HG03095 (cell line): ENCODE results near the gene OTUB1.

Source experiments
- ATAC-seq: cut with Tn5 transposase; IDR thresholded peaks from one replicate; pipeline ENCODE4 v1.9.1; 2021; ENCODE audit warnings: moderate library complexity; ENCODE audit not compliant: unreplicated experiment

Gene OTUB1

DNA sequence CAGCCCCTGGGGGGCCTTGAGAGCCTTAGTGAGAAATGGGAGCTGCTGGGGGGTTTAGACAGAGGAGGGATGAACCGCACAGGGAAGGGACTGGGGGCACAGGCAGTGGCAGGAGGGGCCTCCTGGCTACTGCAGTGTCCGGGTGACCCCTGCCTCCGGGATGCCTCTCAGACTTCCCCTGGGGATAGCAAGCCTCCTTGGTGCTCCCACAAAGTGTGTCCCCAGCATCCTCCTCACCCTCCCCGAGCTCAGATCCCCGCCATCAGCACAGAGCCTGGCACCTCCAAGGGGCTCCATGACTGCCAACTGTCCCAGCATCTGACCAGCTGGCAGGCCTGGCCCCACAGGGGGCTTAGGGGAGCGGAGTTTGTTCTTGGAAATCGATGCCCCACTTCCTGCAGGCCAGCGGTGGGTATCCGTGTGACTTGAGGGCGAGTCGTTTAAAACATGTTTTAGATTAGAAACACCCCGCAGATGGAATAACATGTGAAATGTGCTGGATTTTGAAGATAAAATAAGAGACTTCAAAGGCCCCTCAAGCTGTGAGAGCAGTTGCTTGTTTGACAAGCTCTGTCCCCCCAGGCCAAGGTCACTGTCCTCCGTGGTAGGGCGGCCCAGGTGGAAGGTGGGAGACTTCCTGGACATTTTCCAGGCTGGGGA lies 36.0 kb downstream of the OTUB1 start:
- no peak for ATAC-seq

DNA sequence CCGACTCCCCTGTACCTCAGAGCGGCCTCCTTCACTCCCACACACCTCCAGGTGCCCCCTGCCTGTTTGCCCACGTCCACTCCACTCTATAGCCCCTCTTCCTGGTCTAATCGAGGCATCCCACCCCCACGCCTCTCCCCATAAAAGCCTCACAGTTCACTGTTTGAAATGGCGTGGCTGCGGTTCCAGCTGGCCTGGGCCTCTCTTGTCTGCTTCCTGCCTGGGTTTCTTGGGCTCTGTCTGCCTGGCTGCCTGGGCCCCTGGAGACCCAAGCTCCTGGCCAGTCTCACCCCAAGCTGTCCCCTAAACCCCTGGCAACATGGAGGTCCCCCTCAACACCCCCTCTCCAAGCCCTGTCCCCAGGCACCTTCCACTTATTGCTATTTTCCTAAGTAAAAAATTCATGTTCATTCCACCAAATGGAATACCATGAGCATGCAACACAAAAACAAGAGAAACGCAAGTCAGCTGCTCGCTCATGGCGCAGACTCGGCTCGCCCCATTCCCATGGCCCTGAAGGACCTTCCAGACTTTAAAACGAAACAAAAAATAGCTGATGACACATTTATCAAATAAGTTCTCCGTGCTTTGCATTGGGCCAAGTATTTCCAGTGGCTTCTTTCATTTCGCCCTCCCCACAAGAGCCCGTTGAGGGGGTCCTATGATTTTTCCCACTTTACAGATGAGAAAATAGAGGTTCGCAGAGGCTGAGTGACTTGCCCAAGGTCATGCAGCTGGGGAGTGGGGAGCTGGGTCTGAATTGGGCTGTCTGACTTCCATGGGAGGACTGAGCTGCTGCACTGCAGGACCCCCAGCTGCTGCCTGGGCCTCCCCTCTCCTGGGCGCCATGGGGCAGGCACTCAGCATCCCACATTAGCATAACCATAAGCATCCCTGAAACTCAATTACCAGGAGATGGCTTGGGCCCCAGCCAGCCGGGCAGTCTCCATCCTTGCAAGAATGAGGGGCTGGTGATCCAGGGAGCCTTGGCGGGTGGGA lies 37.8 kb downstream of the OTUB1 start:
- ATAC-seq, result no peak

DNA sequence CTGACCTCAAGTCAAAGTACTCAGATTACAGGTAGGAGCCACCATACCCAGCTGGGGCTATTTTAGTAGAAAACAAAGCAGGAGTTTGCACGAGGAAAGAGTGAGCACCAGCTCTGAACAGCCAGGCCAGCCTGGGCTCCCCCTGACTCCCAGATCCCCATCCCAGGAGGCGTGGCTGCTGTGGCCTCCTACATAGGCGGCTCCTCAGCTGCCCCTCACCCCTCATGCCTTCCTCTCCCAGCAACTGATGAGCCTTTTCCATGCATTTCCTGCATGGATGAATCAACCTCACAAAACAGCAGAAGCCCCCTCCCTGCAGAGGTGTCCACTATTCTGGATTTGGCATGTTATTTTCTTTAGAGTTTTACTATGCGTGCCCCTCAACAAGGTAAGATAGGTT lies 39.0 kb downstream of the OTUB1 start:
- no peak for ATAC-seq

DNA sequence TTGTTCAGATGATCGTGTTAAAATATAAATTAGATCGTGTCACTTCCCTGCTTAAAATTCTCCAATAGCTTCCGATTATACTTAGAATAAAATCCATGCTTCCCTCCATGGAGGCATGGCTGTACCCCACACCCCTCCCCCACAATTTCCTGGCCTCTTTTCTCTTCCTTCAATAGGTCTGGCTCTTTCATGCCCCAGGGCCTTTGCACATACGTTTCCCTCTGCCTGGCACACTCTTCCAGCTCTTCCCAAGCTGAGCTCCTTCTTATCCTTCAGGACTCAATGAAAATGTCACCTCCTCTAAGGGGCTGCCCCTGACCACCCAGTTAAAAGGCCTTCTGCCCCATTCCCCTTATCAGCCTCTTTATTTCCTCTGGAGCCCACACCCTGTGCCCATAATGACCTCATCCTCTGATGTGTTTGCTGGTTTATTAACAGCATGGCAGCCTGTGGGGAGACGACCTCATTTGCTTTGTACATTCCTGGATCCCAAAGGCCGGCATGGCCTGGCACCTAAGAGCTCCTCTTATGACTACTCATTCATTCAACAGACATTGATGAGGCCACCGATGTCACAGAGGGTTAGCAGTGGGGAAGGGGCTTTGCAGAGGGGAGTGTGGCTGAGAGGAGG lies 40.5 kb downstream of the OTUB1 start:
- no peak for ATAC-seq

DNA sequence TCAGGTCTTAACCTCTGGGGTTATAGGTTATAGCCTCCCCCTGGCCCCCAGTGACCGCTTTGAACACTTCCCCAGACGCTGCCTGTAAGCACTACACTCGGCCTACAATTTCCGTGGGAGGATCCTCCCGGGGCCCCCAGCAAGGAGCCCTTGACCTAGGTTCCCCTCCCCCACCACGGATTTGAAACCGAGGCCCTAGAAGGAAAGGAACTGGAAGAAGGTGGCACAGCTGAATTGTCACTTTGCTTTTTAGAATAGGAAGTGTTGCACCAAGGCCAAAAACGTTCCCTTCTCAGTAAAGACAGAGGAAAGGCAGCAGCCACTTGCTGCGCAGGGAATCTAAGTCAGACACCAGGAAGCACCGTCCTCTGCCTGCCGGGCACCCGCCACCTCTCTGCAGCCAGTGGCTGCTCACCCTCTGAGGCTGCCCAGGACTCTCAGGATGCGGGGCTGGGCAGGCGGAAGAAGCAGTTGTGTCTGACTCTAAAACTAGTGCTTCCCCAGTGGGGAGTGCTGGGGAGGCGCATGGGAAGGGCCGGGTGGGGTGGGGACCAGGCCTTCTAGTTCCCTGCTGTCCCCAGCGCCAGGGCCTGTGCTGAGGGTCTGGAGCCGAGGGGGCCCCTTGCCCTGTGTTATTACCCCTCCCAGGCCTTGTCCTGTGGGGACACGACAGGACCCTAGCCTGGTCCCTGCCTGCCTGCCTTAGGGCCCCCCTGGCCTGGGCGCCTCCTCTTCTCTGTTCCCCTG lies 41.6 kb downstream of the OTUB1 start:
- no peak for ATAC-seq

DNA sequence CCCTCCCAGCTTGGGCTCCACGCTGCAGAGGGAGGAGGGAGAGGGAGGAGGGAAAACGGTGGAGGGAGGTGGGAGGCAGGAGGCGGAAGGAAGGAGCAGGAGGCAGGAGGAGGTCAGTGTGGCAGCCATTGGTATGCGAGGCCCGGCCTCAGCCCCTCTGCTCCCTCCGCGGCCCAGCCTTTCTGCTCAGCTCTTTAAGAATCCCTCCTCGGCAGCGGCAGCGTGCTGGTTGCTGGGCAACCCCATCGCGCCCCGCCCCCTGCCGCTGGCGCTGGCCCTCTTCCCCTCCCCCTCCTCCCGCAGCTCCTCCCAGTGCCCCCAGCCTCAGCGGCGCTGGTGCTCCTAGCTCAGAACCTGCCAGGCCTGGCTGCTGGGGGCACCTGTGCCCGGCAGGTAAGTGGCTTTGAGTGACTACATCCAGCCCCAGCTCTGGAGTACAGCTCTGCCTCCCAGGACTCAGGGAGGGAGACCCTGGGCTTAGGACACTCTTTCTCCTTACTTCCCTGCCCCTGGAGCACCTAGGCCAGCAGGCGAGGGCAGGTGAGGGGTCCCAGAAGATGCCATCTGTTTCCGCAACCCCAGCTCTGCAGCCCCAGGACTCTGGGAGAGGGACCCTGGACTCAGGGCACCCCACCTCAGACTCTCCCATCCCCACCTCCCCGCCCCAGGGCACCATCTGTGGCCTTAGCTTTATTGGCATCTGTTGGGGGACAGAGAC lies 42.3 kb downstream of the OTUB1 start:
- ATAC-seq, result no peak

DNA sequence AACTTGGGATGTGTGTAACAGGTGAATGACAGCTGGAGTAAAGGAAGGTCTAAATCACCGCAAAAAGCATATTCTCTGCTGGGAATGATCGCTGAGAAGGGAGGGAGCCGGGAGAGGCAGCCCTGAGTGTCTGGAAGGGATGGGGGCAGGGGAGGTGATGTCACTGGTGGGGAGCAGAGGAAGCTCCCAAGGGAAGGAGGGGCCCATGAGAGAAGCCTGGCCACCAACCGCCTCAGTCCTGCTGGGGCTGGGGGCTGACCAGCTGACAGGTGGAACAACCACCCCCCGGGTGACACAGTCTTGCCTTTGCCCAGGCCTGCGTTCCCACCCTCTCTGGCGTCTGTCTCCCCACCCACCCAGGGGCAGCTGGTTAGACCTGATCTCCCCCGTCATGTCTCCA lies 43.5 kb downstream of the OTUB1 start:
- ATAC-seq, result no peak

DNA sequence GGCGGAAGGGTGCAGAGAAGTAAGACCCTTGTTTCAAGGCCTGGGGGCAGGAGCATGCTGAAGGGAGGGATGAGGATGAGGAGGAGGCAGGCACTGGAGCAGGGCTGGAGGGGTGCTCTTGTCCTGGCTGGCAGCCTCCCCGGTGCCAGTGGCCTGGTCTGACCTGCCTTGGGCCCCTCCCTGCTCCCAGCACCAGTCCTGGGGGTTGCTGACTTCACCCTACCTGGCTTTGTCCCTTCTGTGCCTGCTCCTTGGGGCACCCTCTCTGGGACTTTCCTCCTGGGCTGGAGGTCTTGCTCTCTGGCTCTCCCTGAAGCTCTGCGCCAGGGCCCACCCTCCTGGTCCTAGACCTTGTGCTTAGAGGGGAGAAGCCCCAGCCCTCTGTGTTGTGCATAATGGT lies 44.8 kb downstream of the OTUB1 start:
- no peak for ATAC-seq

DNA sequence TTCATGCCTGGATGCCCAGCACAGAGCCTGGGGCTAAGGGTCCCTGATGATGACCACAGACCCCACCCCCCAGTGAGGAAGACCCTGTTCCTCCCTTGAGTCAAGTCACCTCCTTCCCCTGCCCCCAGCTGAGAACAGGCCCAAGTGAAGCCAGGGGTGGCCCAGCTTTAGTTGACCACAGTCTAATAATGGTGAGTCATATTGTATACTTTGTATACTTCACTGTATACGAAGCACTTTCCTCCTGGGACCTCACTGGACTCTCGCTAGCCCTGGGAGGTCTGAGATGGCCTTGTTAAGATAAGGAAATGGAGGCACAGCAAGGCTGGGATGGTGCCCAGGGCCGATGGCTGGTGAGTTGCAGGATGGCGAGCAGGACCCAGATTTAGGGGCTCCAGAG lies 45.8 kb downstream of the OTUB1 start:
- ATAC-seq, result no peak

DNA sequence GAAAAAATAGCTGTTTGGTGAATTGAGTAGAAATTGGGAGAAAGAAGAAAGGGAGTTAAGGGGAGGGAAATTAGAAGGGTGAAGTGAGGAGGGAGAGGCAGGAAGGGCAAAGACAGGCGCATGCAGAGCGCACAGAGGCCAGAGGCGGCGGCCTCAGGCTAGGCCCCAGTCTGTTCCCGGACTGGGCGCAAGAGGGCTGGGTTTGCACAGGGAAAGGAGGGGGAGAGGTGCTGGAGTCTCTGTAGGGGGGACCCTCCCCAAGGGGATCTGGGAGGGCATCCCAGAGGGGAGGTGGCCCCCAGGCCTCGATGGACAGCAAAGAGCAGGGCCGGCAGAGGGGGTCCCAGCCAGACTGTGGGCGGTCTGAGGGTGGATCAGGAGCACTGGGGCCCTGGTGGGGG lies 48.2 kb downstream of the OTUB1 start:
- ATAC-seq, result no peak

DNA sequence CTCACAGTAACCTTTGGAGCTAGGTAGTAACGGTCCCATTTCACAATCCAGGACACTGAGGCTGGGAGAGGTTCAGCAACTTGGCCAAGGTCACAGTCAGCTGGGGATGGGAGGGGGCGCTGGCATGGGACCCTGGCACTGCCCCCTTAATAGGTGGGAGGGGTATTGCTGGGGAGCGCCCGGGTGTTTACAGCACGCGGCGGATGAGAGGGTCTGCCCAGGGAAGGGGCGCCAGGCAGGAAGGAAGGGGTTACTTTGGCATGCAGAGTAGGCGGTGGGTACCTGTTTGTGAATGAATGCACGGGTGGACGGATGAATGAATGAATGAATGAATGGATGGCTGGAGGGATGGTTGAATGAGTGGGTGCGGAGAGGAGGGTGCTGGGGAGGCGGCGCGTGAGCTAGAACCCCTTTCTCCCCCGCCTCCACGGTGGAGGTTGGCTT lies 48.9 kb downstream of the OTUB1 start:
- no peak for ATAC-seq

DNA sequence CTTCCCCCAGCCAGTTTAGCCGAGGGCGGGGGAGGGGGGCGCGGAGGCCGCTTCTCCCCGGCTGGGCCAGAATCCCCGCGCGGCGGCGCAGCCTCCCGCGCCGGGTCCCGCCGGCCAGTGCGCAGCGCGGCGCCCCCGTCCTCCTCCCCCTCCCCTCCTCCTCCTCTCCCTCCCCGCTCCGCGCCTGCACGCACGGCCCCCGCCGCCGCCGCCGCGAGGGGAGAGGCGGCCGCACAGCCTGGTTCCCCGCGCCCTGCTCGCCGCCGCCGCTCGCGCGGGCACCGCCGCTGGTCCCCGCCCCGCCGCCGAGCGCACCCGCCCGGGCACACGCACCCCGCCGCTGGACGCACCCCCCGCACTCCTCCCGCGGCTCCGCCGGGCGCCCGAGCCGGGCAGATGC lies 49.3 kb downstream of the OTUB1 start, which contains the start of gene FLRT1:
Gene FLRT1, plus strand, starts transcription at position 356 of the 400 bp plus-strand sequence. CDS start 80,337 bp downstream, outside the sequence.
- ATAC-seq, result no peak

DNA sequence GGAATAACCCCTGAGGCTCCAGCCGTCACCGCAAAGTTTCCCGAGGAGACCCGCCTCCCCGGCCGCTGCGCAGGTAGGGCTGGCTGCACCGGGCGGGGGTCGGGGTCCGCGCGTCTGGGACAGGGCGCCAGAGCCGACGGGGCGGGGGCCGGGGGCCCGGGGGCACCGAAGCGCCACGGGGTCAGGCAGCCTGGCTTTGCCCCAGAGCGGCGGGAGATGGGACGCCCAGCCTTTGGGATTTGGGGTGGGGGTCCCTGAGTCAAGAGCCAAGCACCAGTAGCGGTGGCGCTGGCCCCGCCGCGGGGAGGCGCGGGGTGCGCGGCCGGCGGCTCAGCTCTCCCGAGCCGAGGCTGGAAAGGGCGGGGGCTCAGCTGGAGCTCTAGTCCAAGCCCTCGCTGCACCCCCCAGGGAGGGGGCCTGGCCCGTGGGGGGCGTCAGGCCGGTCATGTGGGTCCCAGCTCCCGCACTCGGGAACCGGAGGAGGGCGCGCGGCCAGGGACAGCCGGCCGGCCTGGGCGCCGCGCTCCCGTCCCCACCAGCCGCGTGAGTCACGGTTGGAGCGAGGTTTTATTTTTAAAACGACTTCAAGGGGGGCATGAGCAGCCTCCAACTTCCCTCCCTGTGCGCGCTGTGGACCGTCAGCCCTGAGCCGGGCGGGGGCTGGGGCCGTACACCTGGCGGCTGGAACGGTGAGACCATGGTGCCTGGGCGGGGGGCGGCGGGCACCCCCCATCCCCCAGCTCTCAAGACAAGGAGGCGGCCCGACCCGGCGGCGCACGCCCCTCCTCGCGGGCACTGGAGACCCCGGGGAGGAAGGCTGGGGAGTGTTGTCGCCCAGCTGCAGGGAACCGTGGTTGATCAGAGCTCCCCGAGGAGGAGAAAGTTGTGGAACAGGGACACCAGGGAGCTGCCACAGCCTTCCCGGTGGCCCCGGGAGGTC lies 50.1 kb downstream of the OTUB1 start:
- ATAC-seq, result no peak

DNA sequence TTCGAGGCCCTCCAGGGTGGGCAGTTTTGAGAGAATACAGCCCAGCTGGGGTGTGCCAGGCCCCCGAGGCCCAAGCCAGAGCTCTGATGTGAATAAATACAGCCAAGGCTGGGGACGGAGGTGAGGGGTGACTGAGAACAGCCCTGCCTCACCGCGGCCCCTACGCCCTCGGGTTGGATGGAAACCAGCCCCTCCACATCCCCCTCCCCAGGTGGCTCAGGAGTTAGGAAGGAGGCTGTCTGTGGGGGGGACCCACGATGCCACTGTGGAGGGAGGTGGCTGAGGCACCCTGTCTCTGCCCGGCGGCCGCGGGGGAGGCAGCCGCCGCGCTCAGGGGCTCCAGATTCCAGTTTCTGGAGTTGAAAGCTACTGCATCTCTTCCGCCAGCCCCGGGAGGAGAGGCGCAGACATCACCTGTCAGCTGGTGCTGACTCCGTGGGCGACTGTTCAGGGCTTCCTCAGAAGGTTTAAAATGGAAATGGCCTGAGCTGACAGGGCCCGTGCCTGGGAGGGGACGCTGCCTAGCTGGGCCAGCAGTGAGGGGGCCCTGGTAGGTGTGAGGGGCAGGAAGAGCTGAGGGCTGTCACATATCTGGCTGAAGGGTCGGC lies 50.9 kb downstream of the OTUB1 start:
- ATAC-seq, result no peak

DNA sequence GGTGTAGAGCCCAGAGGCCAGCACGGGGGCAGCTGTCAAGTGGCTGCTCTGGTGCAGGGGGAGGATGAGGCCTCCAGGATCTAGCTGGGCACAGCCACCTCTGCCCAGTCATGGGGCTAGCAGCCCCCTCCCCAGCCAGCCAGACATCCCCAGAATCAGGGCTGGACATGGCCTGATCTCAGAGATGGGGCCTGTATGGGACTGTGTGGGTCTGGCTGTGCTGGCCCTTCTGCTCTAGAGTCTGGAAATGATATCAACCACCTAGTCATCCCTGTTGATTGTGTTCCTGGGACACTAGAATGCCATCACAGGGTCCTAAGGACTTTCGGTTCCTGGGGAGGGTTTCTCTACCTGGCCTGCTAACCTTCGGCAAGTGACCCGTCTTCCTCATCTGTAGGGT lies 52.3 kb downstream of the OTUB1 start:
- no peak for ATAC-seq

DNA sequence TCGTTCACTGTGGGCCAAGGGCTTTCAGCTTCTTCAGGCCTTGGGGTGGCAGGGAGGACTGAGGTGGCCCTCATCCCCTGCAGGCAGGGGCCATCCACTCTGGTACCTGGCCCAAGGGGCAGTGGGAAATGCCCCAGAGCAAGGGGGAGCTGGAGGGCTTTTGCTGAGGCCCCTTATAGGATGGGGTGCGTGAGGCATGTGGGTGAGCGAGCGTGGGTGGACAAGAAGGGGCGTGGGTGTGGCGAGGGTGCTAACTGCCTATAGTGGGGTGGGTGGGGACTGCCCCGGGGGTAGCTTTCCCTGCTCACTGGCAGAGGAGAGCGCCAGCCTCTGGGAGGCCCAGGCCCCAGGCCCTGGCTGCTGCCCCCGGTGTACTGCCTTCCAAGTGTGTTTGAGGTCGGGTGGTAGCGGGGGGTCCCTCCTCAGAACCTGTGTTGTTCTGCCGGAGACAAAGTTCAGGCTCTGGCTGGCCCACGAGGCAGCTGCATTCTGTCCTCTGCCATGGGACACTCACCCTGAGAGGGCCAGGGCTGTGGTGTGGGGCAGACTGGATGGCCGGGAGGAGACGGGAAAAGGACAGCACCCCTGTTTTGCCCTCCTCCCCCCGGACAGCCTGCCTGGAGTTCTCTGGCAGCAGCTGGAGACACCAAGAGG lies 52.9 kb downstream of the OTUB1 start:
- ATAC-seq, result no peak

DNA sequence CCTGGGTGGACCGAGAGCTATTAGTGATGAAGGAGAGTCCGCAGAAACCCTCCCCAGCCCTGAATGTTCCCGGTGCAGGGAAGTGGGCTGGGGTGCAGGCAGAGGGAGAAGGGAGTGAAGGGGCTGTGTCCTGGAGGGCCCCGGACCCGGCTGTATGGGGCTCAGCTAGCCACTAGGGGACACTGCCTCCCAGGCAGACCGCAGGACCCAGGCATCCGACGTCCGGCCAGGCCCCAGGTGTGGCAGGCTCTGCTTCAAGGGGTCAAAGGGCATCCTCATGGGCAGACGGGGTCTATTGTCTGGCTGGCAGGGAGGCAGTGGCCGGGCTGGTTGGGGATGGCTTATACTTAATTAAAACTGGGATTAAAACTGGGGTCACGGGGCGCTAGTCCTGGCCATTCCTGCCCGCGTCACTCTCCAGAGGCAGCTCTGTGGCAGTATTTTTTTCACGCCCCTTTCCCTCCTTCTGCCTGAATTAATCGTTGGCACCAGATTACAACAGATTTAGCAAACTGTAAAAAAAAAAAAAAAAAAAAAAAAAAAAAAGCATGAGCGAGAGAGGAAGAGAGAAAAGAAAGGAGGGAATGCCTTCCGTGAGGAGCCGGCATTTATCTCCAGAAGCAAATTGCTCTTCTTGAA lies 54.6 kb downstream of the OTUB1 start:
- no peak for ATAC-seq

DNA sequence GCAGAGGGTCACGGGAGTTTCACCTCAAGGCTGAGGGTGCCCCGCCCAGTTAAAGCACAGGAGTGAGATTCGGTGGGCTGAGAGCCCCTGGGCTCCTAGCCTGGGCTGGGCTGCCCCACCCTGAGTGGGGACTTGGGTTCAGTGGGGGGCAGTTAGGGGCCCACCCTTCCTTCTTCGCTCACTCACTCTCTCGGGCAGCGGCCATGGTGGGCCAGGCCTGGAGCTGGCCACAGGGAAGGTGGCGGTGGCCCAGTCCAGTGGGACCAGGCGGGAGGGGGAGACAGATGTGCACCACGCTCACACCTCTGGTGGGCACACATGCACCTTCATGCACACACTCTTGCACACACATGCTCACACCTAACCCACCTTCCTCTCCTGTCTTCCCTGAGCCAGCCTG lies 55.6 kb downstream of the OTUB1 start:
- ATAC-seq, result no peak
